GM19467 (cell line): ENCODE results near the gene MAGEA4.

Experiments used
- ATAC-seq: cut with Tn5 transposase; IDR thresholded peaks from one replicate; pipeline ENCODE4 v1.9.1; 2021; ENCODE audit warnings: mild to moderate bottlenecking, moderate library complexity; ENCODE audit not compliant: unreplicated experiment

MAGEA4 gene

DNA sequence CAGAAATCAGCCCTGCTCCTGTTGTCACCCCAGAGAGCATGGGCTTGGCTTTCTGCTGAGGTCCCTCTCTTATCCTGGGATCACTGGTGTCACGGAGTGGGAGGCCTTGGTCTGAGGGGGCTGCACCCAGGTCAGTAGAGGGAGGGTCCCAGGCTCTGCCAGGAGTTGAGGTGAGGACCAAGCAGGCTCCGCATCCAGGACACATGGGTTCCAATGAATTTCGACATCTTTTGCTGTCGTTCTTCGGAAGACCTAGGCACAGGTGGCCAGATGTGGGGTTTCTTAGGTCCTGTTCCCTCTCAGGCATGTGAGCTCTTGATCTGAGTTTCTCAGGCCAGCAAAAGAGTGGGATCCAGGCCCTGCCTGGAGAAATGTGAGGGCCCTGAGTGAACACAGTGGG, 10.0 kb downstream of the MAGEA4 start:
- ATAC-seq, result no peak

- no peak for ATAC-seq
These were observed 11.0 kb downstream of the MAGEA4 start for GRCh38 chrX:151923648-151924047.

DNA sequence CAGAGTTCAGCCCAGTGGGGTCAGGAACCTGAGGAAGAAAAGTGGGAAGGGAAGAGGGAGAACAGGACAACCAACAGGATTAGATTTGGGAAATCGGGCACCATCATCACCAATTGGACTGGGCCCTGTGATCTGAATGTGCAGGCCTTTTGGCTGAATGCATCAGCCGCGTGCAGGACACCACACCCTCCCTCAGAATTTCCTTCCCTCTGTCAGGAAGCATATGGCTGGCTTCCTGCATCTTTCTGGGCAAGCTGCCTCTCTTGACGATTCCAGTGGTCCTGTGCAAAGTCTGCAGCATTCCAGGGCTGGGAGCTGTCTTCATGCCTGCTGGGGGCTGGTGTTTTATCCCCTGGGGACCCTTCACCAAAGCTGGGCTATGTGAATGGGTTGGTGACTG, 16.4 kb downstream of the MAGEA4 start:
- no peak for ATAC-seq

GRCh38 chrX:151935358-151935757, 22.7 kb downstream of the MAGEA4 start:
- ATAC-seq, result no peak

DNA sequence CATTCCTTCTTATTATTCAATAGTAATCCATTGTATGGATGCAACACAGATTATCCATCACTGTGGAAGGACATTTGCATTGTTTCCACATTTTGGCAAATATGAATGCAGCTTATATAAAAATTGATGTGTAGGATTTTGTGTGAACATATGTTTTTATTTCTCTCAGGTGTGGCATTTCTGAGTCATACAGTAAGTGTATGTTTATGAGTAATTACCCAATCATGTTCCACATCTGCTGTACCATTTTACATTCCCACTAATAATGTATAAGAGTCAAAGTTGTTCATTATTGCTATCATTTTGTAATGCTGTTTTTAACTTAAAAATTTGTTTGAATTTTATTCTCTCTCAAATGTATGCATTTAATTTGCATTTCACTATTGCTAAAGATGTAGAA, 25.5 kb downstream of the MAGEA4 start:
- no peak for ATAC-seq

GRCh38 chrX:151954730-151955129, 42.0 kb downstream of the MAGEA4 start:
- no peak for ATAC-seq

GRCh38 chrX:151958101-151958500, 45.4 kb downstream of the MAGEA4 start:
- ATAC-seq, result no peak

GRCh38 chrX:151962034-151962433, 49.3 kb downstream of the MAGEA4 start:
- ATAC-seq, result no peak

DNA sequence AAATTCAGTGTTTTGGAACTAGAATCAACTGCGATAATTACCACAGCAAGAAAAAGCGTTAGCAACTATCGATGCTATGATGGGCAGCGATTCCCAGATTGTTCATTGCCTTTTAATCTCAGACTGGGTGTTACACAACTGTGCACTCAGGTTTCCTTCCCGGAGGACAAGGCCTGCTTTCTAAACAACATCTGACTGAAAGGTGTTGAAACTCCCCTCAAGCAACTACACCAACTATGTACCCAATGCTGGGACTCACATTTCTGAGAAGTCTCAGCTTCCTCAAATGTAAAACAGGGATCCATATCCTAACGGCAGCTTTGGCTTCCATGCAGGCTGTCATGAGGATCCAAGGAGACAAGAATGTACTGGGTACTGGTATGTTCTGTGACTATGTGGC, 53.5 kb downstream of the MAGEA4 start:
- ATAC-seq, result no peak

DNA sequence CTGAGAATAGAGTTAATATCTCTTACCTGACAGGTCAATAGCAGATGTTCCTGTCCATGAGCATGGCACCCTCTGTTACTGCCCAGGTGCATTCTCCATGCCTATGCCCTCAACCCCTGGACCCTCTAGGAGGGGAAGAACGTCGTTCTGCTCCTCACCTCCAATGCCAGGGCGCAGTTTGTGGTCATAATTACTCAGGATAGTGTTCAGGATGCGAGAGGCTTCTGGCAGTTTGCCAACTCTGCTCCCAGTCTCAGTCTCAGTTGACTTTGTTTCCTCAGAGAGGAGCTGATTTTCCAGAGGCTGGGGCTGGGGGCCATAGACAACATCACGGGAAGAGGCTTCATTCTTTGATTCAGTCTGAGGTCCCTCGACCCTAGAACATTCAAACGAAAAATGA, 57.3 kb downstream of the MAGEA4 start:
- no peak for ATAC-seq

DNA sequence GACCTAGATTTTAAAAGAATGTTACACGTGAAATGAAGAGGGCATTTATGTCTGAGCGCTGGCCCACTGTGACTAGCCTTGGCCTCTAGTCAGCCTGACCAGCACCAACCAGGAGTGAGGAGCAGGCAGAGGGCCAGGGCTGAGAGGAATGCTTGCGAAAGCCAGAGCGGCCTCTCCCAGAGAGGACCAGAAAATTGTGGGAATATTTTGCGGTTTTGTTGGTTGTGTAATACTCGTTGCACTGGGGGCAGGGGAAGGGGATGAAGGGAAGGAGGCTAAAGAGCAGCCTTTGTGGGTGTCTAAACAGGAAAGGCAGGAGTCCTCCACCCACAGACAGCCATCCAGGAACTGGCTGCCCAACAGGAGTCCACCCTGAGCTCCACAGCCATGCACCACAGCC, 58.0 kb downstream of the MAGEA4 start:
- ATAC-seq, result no peak

DNA sequence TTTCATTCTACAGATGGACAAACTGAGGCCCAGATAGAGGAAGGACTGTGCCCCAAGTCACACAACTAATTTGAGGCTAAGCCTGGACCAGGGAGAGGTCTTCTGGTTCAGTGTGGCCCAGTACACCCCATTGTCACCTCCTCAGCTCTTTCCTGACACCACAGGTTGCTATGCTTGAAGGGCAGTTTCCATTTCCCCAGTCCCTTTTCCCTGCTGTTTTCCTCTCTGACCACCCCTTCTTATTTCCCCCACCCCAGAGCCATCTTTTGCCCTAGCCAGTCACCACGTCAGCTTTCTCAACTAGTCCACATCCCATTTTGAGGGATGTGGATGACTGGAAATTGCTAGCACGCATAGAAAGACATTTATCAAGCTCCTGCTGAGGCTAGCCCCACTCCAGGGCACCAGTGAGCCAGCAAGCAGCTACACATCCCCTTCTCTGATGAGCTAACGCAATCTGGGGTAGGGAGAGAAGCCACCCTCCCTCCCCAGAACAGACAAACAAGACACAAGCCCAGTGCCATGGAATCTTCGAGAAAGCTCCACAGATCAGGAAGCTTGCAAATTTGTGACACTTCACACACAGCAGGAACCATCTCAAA, 60.5 kb downstream of the MAGEA4 start:
- ATAC-seq, result no peak

GRCh38 chrX:151973851-151974335, 61.2 kb downstream of the MAGEA4 start:
- ATAC-seq, result no peak
